GM18498 (cell line): ENCODE measurements around the gene ROBO1.
A peak's percentile ranks its signal among the peaks of the same experiment; 100 is the strongest.

ENCODE experiments used
- ATAC-seq: cut with Tn5 transposase; IDR thresholded peaks from one replicate; pipeline ENCODE4 v1.9.1; 2021; ENCODE audit warnings: mild to moderate bottlenecking, moderate library complexity; ENCODE audit not compliant: unreplicated experiment

Gene ROBO1

DNA sequence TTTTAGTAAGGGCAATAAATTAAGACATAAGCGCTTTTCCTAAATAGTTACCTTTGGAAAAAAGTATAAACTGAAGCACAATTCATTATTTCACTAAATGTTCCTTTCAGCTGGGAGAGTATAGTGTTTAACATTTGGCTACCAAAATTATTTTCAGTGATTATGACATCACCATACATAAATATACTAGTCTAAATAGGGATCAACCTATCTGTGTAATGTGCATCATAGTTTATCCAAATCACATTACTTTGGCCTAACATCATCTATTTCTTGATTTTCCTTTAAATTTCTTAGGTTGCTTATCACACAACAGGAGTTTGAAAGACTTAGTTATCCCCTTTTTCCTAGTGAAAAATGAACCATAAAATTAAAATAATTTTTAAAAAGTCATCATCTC, 738.9 kb downstream of the ROBO1 start:
- ATAC-seq, result no peak

GRCh38 chr3:79027593-79027992, 740.2 kb downstream of the ROBO1 start:
- ATAC-seq, result no peak

DNA sequence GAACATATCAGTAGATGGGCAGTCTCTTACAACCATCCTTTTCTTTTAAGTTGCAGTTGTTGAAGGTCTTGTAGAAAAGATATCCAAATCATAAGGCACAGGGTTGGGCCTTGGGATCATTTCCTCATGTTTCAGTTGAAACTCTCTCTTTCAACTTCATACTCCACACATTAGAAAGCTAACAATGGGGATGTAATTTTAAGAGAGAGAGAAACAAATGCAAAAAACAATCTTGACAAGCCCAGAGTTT, 747.9 kb downstream of the ROBO1 start:
- ATAC-seq, result no peak

DNA sequence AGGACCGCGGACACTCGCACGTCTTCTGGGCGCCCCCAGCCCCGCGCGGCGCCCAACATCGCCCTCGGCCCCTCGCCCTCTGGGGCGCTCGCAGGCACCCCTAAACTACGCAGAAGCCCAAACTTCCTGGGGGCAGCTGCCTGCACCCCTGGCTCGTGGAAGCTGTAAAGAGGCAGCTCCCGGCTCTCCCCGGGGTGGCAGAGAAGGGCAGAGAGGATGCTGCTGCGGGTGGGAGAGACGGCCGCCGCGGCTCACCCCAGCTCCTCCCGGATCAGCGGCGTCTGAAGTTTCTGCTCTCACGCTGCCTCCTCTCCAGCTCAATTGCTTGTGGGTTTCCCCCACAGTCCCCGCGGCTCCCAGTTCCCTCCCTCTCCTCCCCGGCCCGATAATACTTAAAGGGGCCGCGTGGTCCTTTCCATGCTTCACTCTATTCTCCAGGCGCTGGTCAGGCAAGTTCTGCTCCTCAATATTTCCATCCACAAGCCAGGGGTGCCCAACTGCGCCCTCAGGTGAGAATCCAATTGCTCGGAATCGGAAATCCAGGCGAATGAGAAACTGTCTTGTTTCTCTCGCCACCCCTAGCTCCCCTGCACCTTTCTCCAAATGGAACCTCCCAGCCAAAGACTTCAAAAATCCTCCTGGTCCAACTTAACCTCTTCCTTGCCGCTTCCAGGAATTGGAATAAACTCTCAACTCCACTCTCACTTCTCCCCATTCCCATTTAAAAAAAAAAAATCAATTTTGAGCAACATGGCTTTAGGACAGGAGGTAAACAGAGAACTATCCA, 748.5 kb downstream of the ROBO1 start:
- peak; percentile 71 for ATAC-seq

GRCh38 chr3:79018671-79019136, 749.1 kb downstream of the ROBO1 start:
- ATAC-seq, result peak; percentile 43

- ATAC-seq, result no peak
Measured at GRCh38 chr3:79018265-79018664, 749.5 kb downstream of the ROBO1 start.

DNA sequence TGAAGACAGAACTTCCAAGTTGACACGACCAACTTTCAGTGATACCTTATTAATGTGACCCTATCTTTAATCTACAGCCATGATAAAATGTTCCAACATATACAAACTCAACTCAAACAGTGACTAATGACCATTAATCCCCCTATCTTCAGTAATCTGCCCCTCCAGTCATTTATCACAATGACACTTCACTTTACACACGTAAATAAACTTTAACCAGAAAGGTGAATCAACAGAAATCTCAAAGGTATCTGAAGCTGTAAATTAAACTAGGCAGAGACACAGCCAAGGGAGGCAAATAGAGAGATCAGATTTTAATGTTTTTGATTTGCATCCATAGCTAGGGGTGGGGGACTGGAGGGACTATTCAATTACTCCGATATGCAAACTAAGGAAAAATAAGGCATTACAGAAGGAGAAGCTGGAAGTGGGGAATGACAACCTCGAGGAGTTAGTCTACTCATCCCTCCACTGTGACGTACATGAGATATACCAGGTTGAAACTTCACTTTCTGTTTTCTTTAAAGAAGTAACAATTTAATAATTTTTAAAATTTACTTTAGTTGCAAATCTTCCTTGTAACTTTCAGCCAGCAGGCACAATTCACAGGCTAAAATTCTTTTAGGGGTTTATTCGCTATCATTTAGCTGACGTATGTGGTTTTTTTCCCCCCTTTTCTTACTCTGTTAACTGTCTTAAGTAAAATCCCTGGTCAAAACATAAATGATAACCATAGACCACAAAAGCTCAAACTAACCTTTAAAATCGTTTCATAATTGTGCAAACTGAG, 751.0 kb downstream of the ROBO1 start:
- ATAC-seq, result no peak

DNA sequence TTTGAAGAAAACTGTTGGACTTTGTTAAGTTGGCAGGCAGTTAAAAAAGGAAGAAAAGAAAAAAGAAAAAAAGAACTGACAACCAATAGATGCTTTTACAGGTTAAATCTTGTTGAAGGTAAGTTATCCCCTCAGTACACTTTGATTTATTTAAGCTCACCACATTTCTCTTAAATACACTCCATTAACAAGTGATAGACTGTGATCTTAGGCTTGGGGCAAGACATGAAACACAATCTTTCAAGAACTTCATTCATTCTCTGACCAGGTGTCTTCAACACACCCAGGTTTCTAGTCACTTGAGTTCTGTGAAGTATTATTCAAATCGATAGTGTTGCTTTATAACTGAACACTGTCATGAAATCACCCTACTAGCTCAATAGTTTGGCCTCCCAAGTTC, 751.9 kb downstream of the ROBO1 start:
- ATAC-seq, result no peak

DNA sequence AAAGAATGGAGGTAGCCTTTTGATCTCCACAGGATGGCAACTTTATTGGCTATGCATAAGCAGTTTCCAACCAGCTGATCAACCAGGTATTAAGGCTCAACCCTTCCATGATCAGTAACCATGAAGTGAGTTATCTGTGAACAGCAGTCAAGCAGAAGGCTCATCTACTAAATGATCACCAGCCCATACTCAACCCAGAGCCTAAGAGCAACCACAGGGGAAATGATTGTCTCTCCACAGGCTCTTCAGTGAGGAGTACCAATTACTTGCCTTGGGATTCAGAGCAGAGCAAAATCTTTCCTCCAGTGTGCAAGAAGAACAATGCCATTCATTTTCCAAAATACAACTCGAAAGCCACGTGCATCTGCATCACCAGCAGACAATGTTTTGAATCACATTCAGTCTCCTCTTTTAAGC, 754.8 kb downstream of the ROBO1 start:
- no peak for ATAC-seq

DNA sequence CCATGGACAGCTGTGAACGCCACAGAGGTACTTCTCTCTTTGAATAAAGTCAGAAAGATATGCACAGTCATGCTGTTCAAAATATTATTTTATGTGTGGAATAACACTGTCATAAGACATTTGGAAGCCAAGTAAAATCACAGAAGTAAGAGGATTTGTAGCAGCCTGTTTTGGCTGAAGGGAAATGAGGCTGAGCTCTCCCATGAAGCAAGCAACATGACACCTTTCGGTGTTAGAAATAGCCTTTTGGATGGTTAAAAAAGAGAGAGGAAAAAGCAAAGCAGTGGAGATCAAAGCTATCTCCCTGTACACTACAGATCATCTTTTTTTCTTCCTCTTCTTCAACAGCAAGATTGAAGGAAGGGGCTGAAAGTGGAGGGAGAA, 755.3 kb downstream of the ROBO1 start:
- ATAC-seq, result no peak

- no peak for ATAC-seq
Measured at GRCh38 chr3:79011821-79012529, 755.8 kb downstream of the ROBO1 start.

DNA sequence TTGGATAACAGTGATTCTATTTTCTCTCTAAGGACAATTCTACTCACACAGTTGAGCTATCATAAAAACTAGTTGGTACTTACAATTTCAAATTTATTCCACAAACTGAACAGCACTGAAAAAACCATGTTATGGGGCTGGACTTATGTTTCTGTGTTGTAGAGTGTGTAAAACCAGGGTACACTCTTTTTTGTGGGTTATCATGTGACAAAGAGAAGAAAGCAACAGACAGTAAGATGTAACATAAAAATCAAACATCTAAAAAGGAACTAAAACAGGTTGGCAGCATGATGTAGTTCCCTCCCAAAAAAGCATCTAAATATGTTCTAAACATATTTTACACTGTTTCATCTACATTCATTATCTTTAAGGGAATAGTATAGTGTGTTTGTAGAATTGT, 757.9 kb downstream of the ROBO1 start:
- no peak for ATAC-seq

- no peak for ATAC-seq
Measured at GRCh38 chr3:79006077-79006476, 761.7 kb downstream of the ROBO1 start.

DNA sequence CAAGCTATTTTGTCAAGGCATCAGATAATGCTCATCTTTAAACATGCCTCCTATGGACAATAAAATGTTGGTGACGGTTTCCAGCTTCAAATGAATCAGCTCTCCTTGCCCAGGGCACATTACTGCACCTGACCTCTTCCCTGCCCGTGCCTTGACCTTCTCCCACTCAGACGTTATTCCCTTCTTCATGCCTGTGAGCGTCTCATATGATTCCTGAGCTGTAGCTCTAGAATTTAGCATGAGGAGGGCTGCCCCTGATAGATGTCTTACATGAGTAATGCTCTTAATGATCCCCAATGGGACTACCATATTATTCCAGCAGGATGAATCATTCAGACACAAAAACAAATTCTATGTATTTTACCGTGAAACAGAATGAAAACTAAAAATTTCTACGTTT, 762.7 kb downstream of the ROBO1 start:
- no peak for ATAC-seq

GRCh38 chr3:79003994-79004393, 763.8 kb downstream of the ROBO1 start:
- ATAC-seq, result no peak

GRCh38 chr3:79002465-79003372, 765.1 kb downstream of the ROBO1 start:
- ATAC-seq, result no peak

GRCh38 chr3:79001255-79001654, 766.5 kb downstream of the ROBO1 start:
- ATAC-seq, result no peak

- no peak for ATAC-seq
Measured at GRCh38 chr3:78999139-78999538, 768.7 kb downstream of the ROBO1 start.

GRCh38 chr3:78995087-78995486, 772.7 kb downstream of the ROBO1 start:
- no peak for ATAC-seq

GRCh38 chr3:78994174-78995027, 773.4 kb downstream of the ROBO1 start:
- ATAC-seq, result no peak
